ENCODE measurements around the gene SLC16A10. TPM values are rescaled to one million over a fixed set of nuclear protein-coding genes. Genes with fewer than 3 reads are reported as not detected.

SLC16A10 gene
- total RNA-seq, 2 experiments from 2014 or later: 6.6 to 8.1 TPM

- CTCF ChIA-PET: interaction anchor here (1.7 kb wide), 1 partner anchor 154 kb away, joined by 11 read pairs; no protein-coding TSS in a partner anchor
- no peaks in the 10 kb centered on the region for H3K27me3 Mint-ChIP-seq (ENCODE audit: low read depth)
- no peaks in the 10 kb centered on the region for H3K4me1 Mint-ChIP-seq (ENCODE audit: low read depth)
- H3K4me3 Mint-ChIP-seq: no peak overlapping the region
- H3K36me3 Mint-ChIP-seq (ENCODE audit: low read depth): no peaks in the 10 kb centered on the region
- intact Hi-C loops (cut with micrococcal nuclease): loop anchor here (2.0 kb wide), 2 partner anchors 529 to 683 kb away; no protein-coding TSS in a partner anchor
- H3K27ac Mint-ChIP-seq: no peak overlapping the region
- no peak for DNase-seq
- H3K9me3 Mint-ChIP-seq: no peaks in the 10 kb centered on the region
Observed at GRCh38 chr6:111211411-111212030, 124.2 kb downstream of the SLC16A10 start.

DNA sequence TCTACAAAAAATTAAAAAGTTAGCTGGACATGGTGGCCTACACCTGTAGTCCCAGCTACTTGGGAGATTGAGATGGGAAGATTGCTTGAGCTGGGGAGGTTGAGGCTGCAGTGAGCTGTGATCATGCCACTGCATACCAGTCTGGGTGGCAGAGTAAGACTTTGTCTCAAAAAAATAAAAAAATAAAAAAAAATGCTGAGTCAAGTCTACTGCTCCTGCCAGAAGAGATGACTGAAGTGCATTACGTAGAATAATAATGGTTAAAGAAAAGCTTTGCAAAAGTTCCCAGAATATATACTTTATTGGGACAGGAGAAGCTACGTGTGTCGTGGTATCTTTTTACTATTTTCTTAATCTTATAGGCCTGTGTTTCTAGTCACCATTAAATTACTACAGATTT is 125.3 kb downstream of the SLC16A10 start:
- Mint-ChIP-seq H3K4me1 (ENCODE audit: low read depth) (no peaks in the 10 kb centered on the region), H3K9me3 (no peaks in the 10 kb centered on the region), H3K27ac (no peak overlapping the region), H3K27me3 (ENCODE audit: low read depth) (no peaks in the 10 kb centered on the region), H3K4me3 (no peak overlapping the region), H3K36me3 (ENCODE audit: low read depth) (no peaks in the 10 kb centered on the region)
- intact Hi-C loops (cut with micrococcal nuclease): no loop called here
- DNase-seq: no peak
- CTCF ChIA-PET: interaction anchor here (0.6 to 1.8 kb wide), 7 partner anchors 13 to 201 kb away, joined by 3 to 11 read pairs (median 4); no protein-coding TSS in a partner anchor

DNA sequence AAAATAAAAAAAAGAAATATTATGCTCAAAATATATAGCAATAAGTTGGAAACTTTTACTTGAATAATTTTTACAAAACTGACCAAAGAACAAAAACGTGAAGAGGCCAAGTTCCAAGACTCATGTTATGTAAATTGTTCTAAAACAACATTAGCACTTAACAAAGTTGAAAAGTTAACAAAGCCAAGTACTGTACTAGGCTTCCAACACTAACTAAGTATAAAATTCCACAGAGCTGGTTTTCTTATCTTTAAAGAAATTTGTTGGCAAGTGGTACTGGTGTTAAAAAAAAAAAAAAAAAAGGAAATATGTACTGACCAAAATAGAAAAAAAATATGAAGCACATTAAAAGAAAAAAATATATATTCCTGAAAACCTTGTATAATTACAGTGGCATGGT is 127.8 kb downstream of the SLC16A10 start:
- H3K4me1 Mint-ChIP-seq (ENCODE audit: low read depth): no peaks in the 10 kb centered on the region
- DNase-seq: no peak
- no peak overlapping the region for H3K27ac Mint-ChIP-seq
- no peaks in the 10 kb centered on the region for H3K9me3 Mint-ChIP-seq
- no peaks in the 10 kb centered on the region for H3K27me3 Mint-ChIP-seq (ENCODE audit: low read depth)
- H3K36me3 Mint-ChIP-seq (ENCODE audit: low read depth): no peaks in the 10 kb centered on the region
- intact Hi-C loops (cut with micrococcal nuclease): no loop called here
- no peak overlapping the region for H3K4me3 Mint-ChIP-seq
- CTCF ChIA-PET: no interaction called here

GRCh38 chr6:111219785-111220184 is 132.5 kb downstream of the SLC16A10 start:
- CTCF ChIA-PET: no interaction called here
- no peak overlapping the region for H3K27ac Mint-ChIP-seq
- intact Hi-C loops (cut with micrococcal nuclease): no loop called here
- no peaks in the 10 kb centered on the region for H3K36me3 Mint-ChIP-seq (ENCODE audit: low read depth)
- no peaks in the 10 kb centered on the region for H3K27me3 Mint-ChIP-seq (ENCODE audit: low read depth)
- no peak for DNase-seq
- H3K4me3 Mint-ChIP-seq: no peak overlapping the region
- no peaks in the 10 kb centered on the region for H3K4me1 Mint-ChIP-seq (ENCODE audit: low read depth)
- H3K9me3 Mint-ChIP-seq: no peaks in the 10 kb centered on the region

GRCh38 chr6:111220383-111221031 is 133.2 kb downstream of the SLC16A10 start:
- Mint-ChIP-seq H3K4me3 (no peak overlapping the region), H3K36me3 (ENCODE audit: low read depth) (no peaks in the 10 kb centered on the region), H3K9me3 (no peaks in the 10 kb centered on the region), H3K27me3 (ENCODE audit: low read depth) (no peaks in the 10 kb centered on the region), H3K27ac (no peak overlapping the region), H3K4me1 (ENCODE audit: low read depth) (no peaks in the 10 kb centered on the region)
- CTCF ChIA-PET: interaction anchor here (1.1 to 1.3 kb wide), 3 partner anchors 10 to 209 kb away, joined by 3 read pairs; no protein-coding TSS in a partner anchor
- no peak for DNase-seq
- intact Hi-C loops (cut with micrococcal nuclease): no loop called here

GRCh38 chr6:111221804-111222203 is 134.5 kb downstream of the SLC16A10 start:
- DNase-seq: no peak
- Mint-ChIP-seq H3K9me3 (no peaks in the 10 kb centered on the region), H3K4me1 (ENCODE audit: low read depth) (no peaks in the 10 kb centered on the region), H3K27ac (no peak overlapping the region), H3K27me3 (ENCODE audit: low read depth) (no peaks in the 10 kb centered on the region), H3K36me3 (ENCODE audit: low read depth) (no peaks in the 10 kb centered on the region), H3K4me3 (no peak overlapping the region)
- CTCF ChIA-PET: interaction anchor here (0.5 to 1.2 kb wide), 3 partner anchors 11 to 503 kb away, joined by 3 read pairs; no protein-coding TSS in a partner anchor
- intact Hi-C loops (cut with micrococcal nuclease): no loop called here

DNA sequence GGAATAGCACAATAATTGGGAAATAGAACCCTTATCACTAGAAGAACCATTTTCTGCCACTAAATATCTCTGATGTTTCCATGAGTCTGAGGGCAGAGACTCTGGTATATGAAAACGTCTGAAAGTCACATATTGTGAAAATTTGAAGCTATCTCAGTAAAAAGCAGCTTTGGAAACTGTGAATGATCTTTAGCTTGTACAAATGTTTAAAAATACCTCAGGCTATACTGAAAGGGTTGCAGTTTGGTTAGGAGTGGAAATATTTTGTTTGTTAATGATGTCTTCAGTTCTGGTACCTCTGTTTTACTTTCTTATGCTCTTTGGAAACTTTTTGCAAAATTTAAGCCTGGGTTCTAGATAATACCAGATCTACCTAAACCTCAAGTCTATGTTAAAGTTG is 135.0 kb downstream of the SLC16A10 start:
- DNase-seq: no peak
- Mint-ChIP-seq H3K4me3 (no peak overlapping the region), H3K4me1 (ENCODE audit: low read depth) (no peaks in the 10 kb centered on the region), H3K9me3 (no peaks in the 10 kb centered on the region), H3K27me3 (ENCODE audit: low read depth) (no peaks in the 10 kb centered on the region), H3K27ac (no peak overlapping the region), H3K36me3 (ENCODE audit: low read depth) (no peaks in the 10 kb centered on the region)
- intact Hi-C loops (cut with micrococcal nuclease): no loop called here
- CTCF ChIA-PET: interaction anchor here (0.5 to 1.6 kb wide), 4 partner anchors 156 to 504 kb away, joined by 3 to 6 read pairs (median 3); no protein-coding TSS in a partner anchor

GRCh38 chr6:111228094-111228493 is 140.8 kb downstream of the SLC16A10 start:
- Mint-ChIP-seq H3K36me3 (ENCODE audit: low read depth) (no peaks in the 10 kb centered on the region), H3K4me3 (no peak overlapping the region)
- CTCF ChIA-PET: interaction anchor here (1.0 kb wide), 1 partner anchor 18 kb away, joined by 4 read pairs; no protein-coding TSS in a partner anchor

DNA sequence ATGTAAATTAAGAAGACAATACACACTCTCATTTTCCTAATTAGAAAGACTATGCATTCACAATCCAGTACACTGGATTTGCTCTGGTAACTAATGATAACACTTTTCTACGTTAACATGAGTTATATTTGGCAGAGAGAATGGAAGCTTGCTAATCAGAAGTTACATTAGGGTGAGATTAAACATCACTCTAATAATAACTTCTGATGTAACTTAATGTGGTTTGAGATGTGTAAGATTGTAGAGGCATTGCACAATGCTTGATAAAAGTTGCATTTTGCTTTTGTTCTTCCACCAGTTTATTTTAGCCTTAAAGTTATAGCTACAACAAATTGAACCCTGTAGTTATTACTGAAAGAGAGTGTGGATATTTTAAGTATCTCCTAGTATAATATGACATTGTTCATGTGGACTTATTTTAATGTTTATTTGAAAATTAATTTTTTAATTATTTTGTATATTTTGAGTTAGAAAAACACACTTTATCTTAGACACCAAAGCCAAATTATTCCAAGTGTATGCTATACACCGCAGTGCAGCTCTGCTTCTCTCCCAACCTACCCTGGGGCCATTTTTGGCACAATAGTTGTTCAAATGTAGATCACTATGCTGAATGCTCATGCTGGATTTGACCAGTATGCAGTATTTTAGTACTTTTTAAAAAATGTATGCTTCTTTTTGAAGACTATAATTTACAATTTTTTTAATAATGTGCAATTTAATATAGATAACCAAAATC is 143.2 kb downstream of the SLC16A10 start:
- Mint-ChIP-seq H3K9me3 (peaks cover 4% of the 10 kb centered on the region), H3K27ac (no peak overlapping the region), H3K4me3 (no peak overlapping the region), H3K27me3 (ENCODE audit: low read depth) (no peaks in the 10 kb centered on the region), H3K4me1 (ENCODE audit: low read depth) (no peaks in the 10 kb centered on the region), H3K36me3 (ENCODE audit: low read depth) (no peaks in the 10 kb centered on the region)
- no peak for DNase-seq
- CTCF ChIA-PET: no interaction called here
- intact Hi-C loops (cut with micrococcal nuclease): no loop called here

More at GRCh38 chr6:111228094-111228493, 140.8 kb downstream of the SLC16A10 start:
- no peaks in the 10 kb centered on the region for H3K27me3 Mint-ChIP-seq (ENCODE audit: low read depth)
- H3K4me1 Mint-ChIP-seq (ENCODE audit: low read depth): no peaks in the 10 kb centered on the region
- no peak for DNase-seq
- H3K9me3 Mint-ChIP-seq: no peaks in the 10 kb centered on the region
- intact Hi-C loops (cut with micrococcal nuclease): no loop called here
- H3K27ac Mint-ChIP-seq: no peak overlapping the region

- Mint-ChIP-seq H3K27ac (no peak overlapping the region), H3K4me1 (ENCODE audit: low read depth) (no peaks in the 10 kb centered on the region), H3K9me3 (peaks cover 5% of the 10 kb centered on the region), H3K36me3 (ENCODE audit: low read depth) (no peaks in the 10 kb centered on the region), H3K27me3 (ENCODE audit: low read depth) (no peaks in the 10 kb centered on the region), H3K4me3 (no peak overlapping the region)
- no peak for DNase-seq
- intact Hi-C loops (cut with micrococcal nuclease): no loop called here
- CTCF ChIA-PET: no interaction called here
Observed at GRCh38 chr6:111231090-111231459, 143.8 kb downstream of the SLC16A10 start.

GRCh38 chr6:111237852-111238251 is 150.5 kb downstream of the SLC16A10 start:
- H3K36me3 Mint-ChIP-seq (ENCODE audit: low read depth): no peaks in the 10 kb centered on the region
- peaks cover 6% of the 10 kb centered on the region for H3K9me3 Mint-ChIP-seq
- H3K4me1 Mint-ChIP-seq (ENCODE audit: low read depth): no peaks in the 10 kb centered on the region
- CTCF ChIA-PET: interaction anchor here (0.9 kb wide), 1 partner anchor 180 kb away, joined by 3 read pairs; no protein-coding TSS in a partner anchor
- H3K27ac Mint-ChIP-seq: no peak overlapping the region
- intact Hi-C loops (cut with micrococcal nuclease): no loop called here
- DNase-seq: no peak
- H3K4me3 Mint-ChIP-seq: no peak overlapping the region
- no peaks in the 10 kb centered on the region for H3K27me3 Mint-ChIP-seq (ENCODE audit: low read depth)

- Mint-ChIP-seq H3K27me3 (ENCODE audit: low read depth) (no peaks in the 10 kb centered on the region), H3K36me3 (ENCODE audit: low read depth) (no peaks in the 10 kb centered on the region), H3K4me3 (no peak overlapping the region), H3K27ac (no peak overlapping the region), H3K9me3 (peaks cover 4% of the 10 kb centered on the region), H3K4me1 (ENCODE audit: low read depth) (no peaks in the 10 kb centered on the region)
- CTCF ChIA-PET: no interaction called here
- intact Hi-C loops (cut with micrococcal nuclease): no loop called here
- DNase-seq: no peak
Observed at GRCh38 chr6:111238464-111239119, 151.3 kb downstream of the SLC16A10 start.
